HG02981 (cell line): ENCODE results near the gene TIGD3.

Source experiments
- ATAC-seq: cut with Tn5 transposase; IDR thresholded peaks from one replicate; pipeline ENCODE4 v1.9.1; 2021; ENCODE audit warnings: mild to moderate bottlenecking, moderate library complexity; ENCODE audit not compliant: unreplicated experiment

The TIGD3 gene

GRCh38 chr11:65354265-65355012, at the start of gene TIGD3:
Gene TIGD3 (plus strand): TSS chr11:65354751. CDS start chr11:65355809, 1,058 bp downstream.
- ATAC-seq: peak; percentile 86

GRCh38 chr11:65305501-65306268, 48.9 kb upstream of the TIGD3 start:
- ATAC-seq: no peak

GRCh38 chr11:65307298-65308229, 47.0 kb upstream of the TIGD3 start:
- no peak for ATAC-seq

- ATAC-seq: no peak
These were observed 46.2 kb upstream of the TIGD3 start for GRCh38 chr11:65308281-65308891.

GRCh38 chr11:65309006-65309405, 45.5 kb upstream of the TIGD3 start:
- no peak for ATAC-seq

GRCh38 chr11:65310215-65310614, 44.3 kb upstream of the TIGD3 start:
- ATAC-seq: no peak

- ATAC-seq: no peak
These were observed 43.8 kb upstream of the TIGD3 start for GRCh38 chr11:65310736-65311135.

GRCh38 chr11:65311170-65311678, 43.3 kb upstream of the TIGD3 start:
- no peak for ATAC-seq

GRCh38 chr11:65314501-65315203, 39.9 kb upstream of the TIGD3 start, which contains the start of gene CDC42EP2:
Gene CDC42EP2 (plus strand): TSS chr11:65314866. CDS start chr11:65320899, 6,033 bp downstream.
- peak; percentile 78 for ATAC-seq

- ATAC-seq: peak; percentile 37
These were observed 39.2 kb upstream of the TIGD3 start for GRCh38 chr11:65315204-65315865.

GRCh38 chr11:65315866-65316226, 38.7 kb upstream of the TIGD3 start:
- ATAC-seq: no peak

- no peak for ATAC-seq
These were observed 38.1 kb upstream of the TIGD3 start for GRCh38 chr11:65316227-65317024.

GRCh38 chr11:65317025-65317786, 37.3 kb upstream of the TIGD3 start:
- ATAC-seq: no peak

- ATAC-seq: no peak
These were observed 34.0 kb upstream of the TIGD3 start for GRCh38 chr11:65320386-65321075.

- ATAC-seq: no peak
These were observed 33.5 kb upstream of the TIGD3 start for GRCh38 chr11:65321076-65321475.

GRCh38 chr11:65321828-65322485, 32.6 kb upstream of the TIGD3 start:
- ATAC-seq: no peak

GRCh38 chr11:65323813-65324212, 30.7 kb upstream of the TIGD3 start:
- ATAC-seq: no peak
